ENCODE results near the gene HMG20A.

The HMG20A gene

GRCh38 chr15:77503764-77504163, 83.1 kb downstream of the HMG20A start:
- no peak for DNase-seq

GRCh38 chr15:77504306-77504705, 83.6 kb downstream of the HMG20A start:
- DNase-seq: no peak

DNA sequence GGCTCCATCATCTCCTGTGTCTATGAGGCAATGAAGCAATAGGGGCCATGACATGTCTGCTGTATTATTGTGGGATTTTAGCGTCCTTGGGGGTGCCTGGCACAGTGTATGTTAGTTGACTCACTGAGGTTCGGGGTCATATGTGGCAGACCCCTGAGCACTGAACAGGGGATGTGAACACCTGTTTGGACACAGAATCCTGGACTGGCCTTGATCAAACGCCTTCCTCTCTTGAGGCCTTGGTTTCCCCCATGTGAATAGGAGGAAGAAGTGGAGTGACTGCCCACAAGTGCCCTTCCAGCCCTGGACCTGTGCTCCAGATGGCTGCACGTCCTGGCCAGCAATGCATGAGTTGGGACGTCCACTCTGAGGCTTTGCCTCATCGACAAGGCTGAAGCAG, 84.2 kb downstream of the HMG20A start:
- no peak for DNase-seq

DNA sequence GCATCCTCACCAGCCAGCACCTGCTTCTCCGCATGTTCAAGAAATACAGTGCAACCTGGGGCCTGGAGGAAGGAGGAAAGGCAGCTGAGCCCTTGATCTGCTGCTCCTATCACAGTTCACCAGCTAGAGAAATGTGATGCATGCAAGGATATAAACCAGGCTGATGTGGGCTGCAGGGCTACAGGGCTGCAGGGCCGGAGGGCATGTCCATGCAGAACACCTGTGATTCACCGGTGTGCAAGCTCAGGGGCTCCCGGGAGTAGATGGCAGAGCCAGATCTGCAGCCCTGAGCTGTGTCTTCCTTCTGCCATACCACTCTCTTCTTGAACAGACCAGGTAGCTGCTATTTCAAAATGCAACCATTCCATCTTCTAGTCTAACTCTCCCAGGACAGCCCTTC, 84.9 kb downstream of the HMG20A start:
- no peak for DNase-seq

DNA sequence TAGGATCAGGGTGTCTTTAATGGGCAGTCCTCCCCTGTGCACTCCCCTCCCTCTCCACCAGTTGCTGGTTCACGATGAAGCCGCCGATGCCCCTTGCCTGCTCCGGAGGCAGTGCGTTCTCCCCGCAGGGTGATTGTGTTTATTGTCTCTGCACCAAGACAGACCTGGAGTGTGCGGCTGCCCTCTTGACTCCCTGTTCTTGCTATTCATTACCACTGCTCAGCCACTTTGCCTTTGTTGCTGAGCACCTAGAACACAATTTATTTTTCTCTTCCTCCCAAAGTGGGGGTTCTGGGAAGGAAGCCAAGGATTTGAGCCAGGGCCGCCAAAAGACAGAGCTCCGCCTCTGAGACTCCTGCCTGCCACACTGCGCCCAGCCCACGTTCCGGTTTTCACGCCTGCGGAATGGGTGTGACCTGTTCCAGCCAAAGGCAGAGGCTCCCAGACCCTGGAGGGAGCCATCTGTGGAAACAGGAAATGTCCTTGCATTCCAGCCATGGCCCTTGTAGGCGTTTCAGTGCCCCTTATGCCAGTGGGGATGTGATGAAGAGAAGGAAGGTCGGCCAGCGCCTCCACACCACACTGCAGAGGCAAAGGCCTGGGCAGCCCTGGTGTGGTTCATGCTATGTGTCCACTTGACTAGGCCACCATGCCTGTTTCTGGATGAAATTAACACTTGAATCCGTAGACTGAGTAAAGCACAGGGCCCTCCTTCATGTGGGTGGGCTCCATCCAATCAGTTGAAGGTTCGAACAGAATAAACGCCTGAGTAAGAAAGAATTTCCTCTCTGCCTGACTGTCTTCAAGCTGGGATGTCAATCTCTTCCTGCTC, 85.8 kb downstream of the HMG20A start:
- DNase-seq: no peak

DNA sequence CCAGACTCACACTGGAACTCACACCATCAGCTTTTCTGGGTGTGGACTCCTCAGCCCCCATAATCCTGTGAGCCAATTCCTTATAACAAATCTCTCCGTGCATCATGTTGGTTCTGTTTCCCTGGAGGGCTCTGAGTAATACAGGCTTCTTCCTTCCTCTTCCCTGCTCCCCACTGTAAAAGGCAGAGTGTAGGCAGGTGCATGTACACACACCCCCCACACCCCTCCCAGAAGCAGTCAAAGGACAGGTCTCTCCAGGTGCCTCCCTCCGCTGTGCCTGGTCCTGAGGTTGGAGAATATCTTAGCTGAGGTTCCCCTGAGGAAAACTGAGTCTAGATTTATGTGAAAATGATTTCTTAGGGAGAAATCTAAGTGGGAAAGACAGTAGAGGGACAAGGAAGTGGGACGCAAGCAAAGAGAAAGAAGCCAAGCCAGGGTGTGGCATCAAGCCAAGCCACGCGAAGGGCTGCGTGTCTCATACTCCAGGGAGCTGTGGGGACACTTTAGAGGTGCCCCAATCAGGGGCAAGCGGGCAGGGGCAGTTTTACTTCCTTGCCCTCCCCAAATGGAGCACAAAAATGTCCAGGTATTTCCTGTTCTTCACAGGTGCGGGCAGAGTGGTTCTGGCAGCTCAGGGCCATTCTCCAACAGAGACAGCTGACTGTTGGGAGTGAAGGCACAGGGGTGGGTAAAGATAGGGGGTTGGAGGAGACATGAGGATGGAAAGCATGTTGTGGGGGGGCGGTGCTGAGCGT, 86.6 kb downstream of the HMG20A start:
- no peak for DNase-seq

DNA sequence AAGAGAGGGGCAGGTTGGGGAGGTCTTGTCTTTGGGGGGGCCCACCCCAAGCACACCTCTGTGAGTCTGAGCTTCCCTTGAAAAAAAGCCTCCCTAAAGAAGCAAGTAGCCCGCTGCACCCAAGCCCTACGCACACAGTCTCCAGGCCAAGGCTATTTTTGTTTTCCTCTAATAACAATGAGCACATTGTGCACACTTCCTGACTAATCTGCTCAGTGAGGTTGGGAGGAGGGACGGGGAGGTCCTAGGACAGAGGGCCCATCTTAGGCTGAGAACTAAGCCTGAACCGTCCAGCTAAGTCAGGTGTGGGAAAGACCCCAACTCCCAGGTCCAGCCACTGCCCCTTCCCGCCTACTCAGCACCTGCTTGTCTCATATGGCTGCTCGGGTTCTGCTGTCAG, 87.2 kb downstream of the HMG20A start:
- DNase-seq: no peak

DNA sequence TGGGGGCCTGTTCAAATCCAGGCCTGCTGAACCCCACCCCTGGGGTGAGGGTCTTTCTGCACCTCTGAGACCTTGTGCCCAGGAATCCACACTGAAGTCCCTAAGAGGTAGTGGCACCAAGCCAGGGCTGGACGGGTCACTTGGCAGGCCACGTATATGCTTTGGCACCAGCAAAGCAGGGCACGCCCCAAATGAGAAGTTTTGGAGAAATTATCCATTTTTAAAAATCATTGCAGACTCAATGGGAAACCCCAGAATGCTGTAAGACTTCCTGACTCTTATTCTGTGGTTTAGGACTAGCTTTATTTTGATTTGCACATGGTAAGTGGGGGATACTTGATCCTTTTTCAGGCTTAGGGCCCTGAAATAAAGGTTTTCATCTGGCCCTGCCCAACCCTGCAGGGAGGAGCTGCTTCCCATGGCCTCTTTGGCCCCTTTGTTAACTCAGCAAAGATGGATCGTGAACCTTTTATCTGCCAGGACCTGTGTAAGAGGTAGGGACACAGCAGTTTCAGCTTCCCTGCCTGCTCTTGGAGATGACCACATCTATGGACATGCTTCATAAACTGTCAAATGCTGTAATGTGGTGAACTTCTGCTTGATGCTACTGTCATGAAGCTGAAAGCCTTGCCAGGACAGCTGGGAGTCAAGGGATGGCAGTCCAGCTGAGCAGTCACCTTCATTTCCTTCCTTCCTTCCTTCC, 88.0 kb downstream of the HMG20A start:
- DNase-seq: no peak

DNA sequence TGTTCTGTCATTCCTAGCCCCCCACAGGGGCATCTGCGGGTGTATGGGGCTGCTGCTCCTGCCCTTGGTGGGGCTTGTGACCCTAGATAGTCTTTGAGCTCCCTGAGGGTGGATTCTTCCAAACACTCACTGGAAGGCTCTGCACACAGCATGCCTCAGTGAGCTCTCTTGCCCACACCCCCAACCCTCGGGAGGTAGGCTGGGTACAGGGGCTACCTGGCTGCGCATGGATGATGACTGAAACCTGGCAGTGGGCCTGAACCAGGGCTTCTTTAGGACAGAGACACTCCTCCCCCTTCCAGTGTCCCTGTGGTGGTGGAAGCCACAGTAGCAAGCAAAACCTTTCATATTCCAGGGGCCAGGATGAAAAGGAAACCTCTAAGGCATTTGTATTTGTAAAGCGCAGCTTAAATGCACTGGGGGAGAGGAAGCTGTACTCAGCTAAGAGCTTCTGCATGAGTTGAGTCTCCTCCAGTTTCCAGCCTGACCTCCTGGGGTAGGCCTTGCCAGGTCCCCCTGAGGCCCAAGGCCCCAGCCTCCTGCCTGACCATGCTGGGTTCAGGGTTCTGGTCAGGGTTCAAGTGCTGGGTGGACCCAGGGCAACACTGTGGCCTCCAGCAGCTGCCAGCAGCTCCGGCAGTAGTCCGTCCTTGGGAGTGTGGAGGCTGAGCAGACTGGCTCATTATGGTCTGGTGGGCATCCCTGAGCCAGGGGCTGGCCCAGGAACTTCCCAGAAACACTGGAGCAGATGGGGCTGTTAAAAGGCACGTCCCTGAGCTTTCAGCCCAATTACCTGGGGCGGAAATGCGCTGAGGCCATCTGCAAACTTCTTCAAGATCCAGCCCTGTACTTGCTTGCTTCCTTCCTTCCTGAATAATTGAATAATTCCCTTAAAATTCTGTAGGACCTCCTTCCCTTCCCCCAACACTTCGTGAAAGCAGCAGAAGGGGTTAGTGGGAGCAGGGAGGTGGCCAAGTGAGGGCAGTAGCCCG, 89.7 kb downstream of the HMG20A start:
- no peak for DNase-seq

- no peak for DNase-seq
Measured at GRCh38 chr15:77511869-77512268, 91.2 kb downstream of the HMG20A start.

- DNase-seq: no peak
Measured at GRCh38 chr15:77513226-77513625, 92.5 kb downstream of the HMG20A start.

DNA sequence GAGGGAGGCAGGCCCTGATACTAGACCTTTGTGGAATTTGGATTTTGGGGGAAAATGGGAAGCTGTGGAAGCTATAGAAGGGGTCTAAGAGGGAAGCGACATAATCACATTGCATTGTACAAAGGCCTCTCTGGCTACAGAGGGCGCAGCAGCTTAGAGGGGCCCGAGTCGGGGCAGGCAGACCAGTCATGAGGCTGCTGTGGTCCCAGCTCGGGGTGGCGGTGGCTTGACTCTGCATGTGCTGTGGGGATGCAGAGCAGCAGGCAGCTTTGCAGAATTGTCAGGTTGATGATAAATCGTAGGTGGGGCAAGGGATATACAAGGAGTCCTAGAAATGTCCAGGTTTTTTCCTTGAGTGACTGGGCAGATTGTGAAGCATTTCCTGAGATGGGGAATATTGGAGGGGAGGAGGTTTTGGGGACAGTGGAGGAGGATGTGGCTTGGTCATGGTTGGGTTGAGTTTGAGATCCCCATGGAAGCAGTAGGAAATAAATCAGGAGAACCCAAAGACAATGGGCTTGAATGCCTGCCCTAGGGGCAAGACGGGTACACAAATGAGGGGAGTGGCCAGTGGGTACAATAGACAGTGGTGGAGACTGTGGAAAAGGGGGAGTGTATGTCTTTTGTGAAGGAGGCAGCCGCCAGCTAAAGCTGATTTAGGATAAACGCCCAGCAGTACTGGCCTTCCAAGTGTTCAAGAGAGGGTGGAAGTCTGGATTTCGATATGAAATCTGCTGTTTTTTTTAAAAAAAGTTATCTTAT, 94.1 kb downstream of the HMG20A start:
- no peak for DNase-seq

DNA sequence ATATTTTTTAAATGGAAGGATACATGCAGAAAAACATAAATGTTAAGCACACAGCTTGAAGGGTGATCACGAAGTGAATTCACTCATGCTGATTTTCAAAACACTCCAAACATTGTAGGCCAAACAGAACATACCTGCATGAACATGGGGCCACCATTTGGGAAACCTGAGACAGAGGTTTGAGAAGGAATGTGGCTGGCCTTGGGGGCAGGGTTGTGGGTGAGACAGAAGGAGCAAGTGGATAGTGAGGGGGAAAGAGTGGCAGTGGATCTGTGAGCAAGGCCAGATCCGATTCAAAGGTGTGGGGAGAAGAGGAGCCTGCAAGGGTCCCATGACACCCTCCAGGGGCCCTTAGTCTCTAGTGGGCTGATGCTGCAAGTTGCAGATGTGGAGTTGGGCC, 94.9 kb downstream of the HMG20A start:
- DNase-seq: no peak

DNA sequence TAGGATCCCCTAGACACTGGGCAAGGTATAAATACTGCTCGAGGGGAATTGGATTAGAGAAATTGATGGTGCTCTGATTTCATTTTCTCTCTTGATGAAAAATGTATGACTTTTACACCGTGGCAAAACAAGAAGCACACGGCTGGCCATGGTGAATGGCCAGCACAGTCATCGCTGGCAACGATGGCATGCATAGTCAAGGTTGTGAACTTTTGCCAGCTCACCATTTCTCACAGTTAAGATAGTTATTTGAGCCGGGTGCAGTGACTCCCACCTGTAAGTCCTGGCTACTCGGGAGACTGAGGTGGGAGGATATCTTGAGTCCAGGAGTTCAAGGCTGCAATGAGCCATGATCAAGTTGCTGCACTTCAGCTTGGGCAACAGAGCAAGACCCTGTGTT, 95.4 kb downstream of the HMG20A start:
- no peak for DNase-seq

- no peak for DNase-seq
Measured at GRCh38 chr15:77516786-77517185, 96.1 kb downstream of the HMG20A start.

DNA sequence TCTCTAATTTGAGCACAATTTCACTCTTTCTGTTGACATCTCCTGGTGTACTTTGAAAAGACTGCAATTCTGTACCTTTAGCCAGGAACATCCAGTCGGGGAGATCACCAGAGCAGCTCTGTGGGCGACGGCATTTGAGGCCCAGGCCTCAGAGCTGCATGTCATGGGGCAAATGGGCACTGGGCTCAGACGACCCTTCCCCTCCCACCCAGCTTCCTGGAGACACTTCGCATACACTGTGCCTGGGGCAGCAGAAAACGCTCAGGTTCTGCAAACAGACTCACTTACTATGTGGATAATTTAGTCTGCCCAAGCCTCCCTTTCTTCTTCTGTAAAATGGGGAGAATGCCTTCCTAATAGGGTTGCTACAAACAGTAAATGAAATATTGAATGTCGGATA, 96.9 kb downstream of the HMG20A start:
- no peak for DNase-seq

DNA sequence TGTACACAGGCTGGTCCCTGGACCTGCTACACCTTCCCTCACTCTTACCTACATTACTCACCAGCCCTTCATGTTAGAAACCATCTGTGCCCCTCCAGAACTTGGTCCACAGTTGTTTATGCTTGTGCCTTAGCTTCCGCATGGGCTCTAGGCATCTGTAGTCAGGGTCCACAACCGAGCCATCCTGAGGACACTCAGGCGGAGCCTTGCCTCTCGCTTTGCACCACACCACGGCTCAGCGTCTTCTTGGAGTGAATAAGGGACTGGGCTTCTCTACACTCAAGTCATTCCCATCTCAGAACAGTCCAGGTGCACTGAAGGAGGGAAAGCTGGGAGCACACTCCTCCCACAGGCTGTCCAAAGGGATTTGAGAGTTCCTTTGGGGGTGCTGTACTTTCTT, 97.8 kb downstream of the HMG20A start:
- no peak for DNase-seq

- DNase-seq: no peak
Measured at GRCh38 chr15:77519540-77519939, 98.9 kb downstream of the HMG20A start.

DNA sequence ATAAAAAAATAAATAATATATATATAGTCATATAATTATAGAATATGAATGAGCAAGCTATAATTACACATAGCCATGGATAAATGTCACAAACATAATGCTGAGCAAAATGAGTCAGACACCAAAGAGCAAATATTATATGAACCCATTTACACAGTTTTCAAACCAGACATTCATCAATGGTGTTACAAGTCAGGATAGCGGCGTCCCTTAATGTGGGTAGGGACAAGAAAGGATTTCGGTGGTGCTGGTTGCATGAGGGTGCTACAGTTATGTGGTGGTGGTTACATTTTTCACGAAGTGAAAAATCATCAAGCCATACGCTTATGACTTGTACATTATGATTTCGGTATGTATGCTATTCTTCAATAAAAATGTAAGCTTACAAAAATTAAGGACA, 100.5 kb downstream of the HMG20A start:
- DNase-seq: no peak

- no peak for DNase-seq
Measured at GRCh38 chr15:77525400-77525811, 104.7 kb downstream of the HMG20A start.

GRCh38 chr15:77525907-77526594, 105.4 kb downstream of the HMG20A start:
- DNase-seq: no peak

Measured in stimulated activated CD4-positive, alpha-beta T cell treated with anti-CD3 and anti-CD28 coated beads, Interleukin-12 subunit alpha, Interleukin-12 subunit beta, amount 100 ng/mL, for 4 hours (primary cell).